Choroid plexus epithelial cell (primary cell): Measurements from ENCODE around the gene ST7.
A peak's percentile ranks its signal among the peaks of the same experiment; 100 is the strongest.
"Not testable (repeated sequence)": the region's sequence is repeated elsewhere in the genome, so short reads cannot be mapped to it uniquely, and the experiment has no call there.

Source experiments
- DNase-seq: peaks from one replicate; pipeline ENCODE4 v3.0.0-alpha.2; 2010; ENCODE audit warnings: low read depth
- H3K4me3 ChIP-seq: 2 replicates; pipeline ENCODE4 v1.5.1; 2011; ENCODE audit warnings: low read depth, mild to moderate bottlenecking, control low read depth, low read length, moderate library complexity
- CTCF ChIP-seq: conservative IDR thresholded peaks from 2 replicates; pipeline ENCODE4 v1.5.1; 2011; ENCODE audit warnings: low read depth, mild to moderate bottlenecking, control low read depth, inconsistent platforms, low read length, moderate library complexity

ST7 gene

GRCh38 chr7:117238937-117239336 is 285.6 kb downstream of the ST7 start:
- no peak overlapping the region for H3K4me3 ChIP-seq
- DNase-seq, result no peak
- TF ChIP-seq CTCF, result no peak

GRCh38 chr7:117241088-117241487 is 287.8 kb downstream of the ST7 start:
- no peak for DNase-seq
- H3K4me3 ChIP-seq, result no peak overlapping the region
- no peak for TF ChIP-seq CTCF

- no peak overlapping the region for H3K4me3 ChIP-seq
- no peak for DNase-seq
- no peak for TF ChIP-seq CTCF
Observed at GRCh38 chr7:117243390-117243789, 290.1 kb downstream of the ST7 start.

GRCh38 chr7:117245703-117246102 is 292.4 kb downstream of the ST7 start:
- not testable (repeated sequence) for H3K4me3 ChIP-seq, DNase-seq

- H3K4me3 ChIP-seq, result no peak overlapping the region
- DNase-seq, result no peak
- TF ChIP-seq CTCF, result no peak
Observed at GRCh38 chr7:117247809-117248208, 294.5 kb downstream of the ST7 start.

- peak; percentile 29 for DNase-seq
- no peak overlapping the region for H3K4me3 ChIP-seq
- no peak for TF ChIP-seq CTCF
Observed at GRCh38 chr7:117248829-117249228, 295.5 kb downstream of the ST7 start.

- no peak for DNase-seq
- no peak overlapping the region for H3K4me3 ChIP-seq
- TF ChIP-seq CTCF, result no peak
Observed at GRCh38 chr7:117249696-117250095, 296.4 kb downstream of the ST7 start.

GRCh38 chr7:117250245-117250644 is 296.9 kb downstream of the ST7 start:
- H3K4me3 ChIP-seq, result no peak overlapping the region
- no peak for DNase-seq
- TF ChIP-seq CTCF, result no peak
